Activated naive CD8-positive, alpha-beta T cell (primary cell): ENCODE data around the gene ATP10A.
"Not testable (repeated sequence)": the region's sequence is repeated elsewhere in the genome, so short reads cannot be mapped to it uniquely, and the experiment has no call there.

Experiments
- H3K27ac Mint-ChIP-seq: one replicate; pipeline ENCODE4 v1.8.0; 2021; ENCODE audit warnings: mixed read lengths
- H3K27me3 Mint-ChIP-seq: one replicate; pipeline ENCODE4 v1.8.0; 2021; ENCODE audit warnings: mixed read lengths
- H3K36me3 Mint-ChIP-seq: one replicate; pipeline ENCODE4 v1.8.0; 2021; ENCODE audit warnings: mixed read lengths
- H3K4me1 Mint-ChIP-seq: one replicate; pipeline ENCODE4 v1.8.0; 2021; ENCODE audit warnings: low read depth, mixed read lengths
- H3K4me3 Mint-ChIP-seq: one replicate; pipeline ENCODE4 v1.8.0; 2021; ENCODE audit warnings: mild to moderate bottlenecking, mixed read lengths
- H3K9me3 Mint-ChIP-seq: one replicate; pipeline ENCODE4 v1.8.0; 2021; ENCODE audit warnings: low read depth, mixed read lengths

Gene ATP10A

DNA sequence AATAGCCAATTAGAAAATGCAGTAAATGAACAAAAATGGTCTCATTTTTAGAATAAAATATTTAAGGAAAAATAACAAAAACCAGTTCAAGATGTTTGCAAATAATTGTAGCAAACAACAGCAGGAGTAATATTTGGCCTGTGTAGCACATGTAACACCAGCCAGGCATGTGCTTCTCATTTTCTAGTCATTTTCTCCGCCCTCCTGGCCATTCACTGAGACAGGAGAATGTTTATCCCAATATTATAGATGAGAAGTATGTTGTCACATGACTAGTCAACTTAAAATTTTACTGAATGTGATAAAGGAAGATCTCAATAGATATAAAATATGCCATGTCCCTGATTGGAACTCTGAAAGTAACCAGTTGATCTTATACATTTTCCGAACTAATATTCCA, 7.8 kb upstream of the ATP10A start:
- Mint-ChIP-seq H3K36me3 (no peaks in the 10 kb centered on the region), H3K9me3 (no peaks in the 10 kb centered on the region), H3K4me1 (peaks cover 8% of the 10 kb centered on the region), H3K27me3 (no peaks in the 10 kb centered on the region), H3K4me3 (no peak overlapping the region), H3K27ac (no peak overlapping the region)

DNA sequence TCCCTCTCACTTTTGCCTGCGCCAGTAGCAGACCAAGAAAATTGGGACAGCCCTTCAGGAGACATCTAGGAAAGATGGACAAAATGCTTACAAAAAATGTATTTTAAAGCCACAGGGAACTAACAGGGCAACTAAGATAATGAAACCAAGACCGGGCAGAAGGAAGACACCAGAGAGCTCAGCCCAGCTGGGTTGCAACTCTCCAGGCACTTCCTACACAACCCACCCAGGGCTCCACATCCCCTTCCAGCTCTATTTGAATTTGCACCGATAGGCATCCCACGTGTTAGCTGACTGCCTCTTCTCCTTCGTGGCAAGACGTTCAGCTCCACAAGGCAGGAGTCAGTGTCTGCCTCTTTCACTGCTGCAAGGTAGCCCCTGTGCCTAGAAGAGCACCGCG, 6.6 kb upstream of the ATP10A start:
- Mint-ChIP-seq H3K36me3 (no peaks in the 10 kb centered on the region), H3K9me3 (no peaks in the 10 kb centered on the region), H3K4me3 (no peak overlapping the region), H3K4me1 (peaks cover 8% of the 10 kb centered on the region), H3K27ac (no peak overlapping the region), H3K27me3 (no peaks in the 10 kb centered on the region)

DNA sequence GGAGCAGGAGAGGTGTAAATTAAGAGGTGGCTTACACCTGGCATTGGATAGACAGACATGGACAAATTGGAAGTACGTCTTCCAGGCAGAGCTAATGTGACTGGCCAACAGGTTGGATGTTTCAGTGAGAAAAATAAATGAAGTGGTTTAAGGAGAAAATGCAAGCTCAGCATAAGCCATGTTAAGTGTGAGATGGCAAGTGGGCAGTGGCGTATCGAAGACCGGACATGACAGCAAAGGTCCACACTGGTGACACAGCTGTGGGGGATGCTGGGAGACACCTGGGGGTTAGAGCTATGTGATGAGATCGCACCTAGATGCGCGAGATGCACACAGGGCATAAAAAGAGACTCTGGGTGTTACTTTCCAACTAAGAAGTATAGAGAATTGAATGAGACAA, 3.7 kb upstream of the ATP10A start:
- H3K9me3 Mint-ChIP-seq, result no peaks in the 10 kb centered on the region
- no peaks in the 10 kb centered on the region for H3K27me3 Mint-ChIP-seq
- peaks cover 11% of the 10 kb centered on the region for H3K4me1 Mint-ChIP-seq
- H3K27ac Mint-ChIP-seq, result no peak overlapping the region
- H3K36me3 Mint-ChIP-seq, result no peaks in the 10 kb centered on the region
- H3K4me3 Mint-ChIP-seq, result no peak overlapping the region

DNA sequence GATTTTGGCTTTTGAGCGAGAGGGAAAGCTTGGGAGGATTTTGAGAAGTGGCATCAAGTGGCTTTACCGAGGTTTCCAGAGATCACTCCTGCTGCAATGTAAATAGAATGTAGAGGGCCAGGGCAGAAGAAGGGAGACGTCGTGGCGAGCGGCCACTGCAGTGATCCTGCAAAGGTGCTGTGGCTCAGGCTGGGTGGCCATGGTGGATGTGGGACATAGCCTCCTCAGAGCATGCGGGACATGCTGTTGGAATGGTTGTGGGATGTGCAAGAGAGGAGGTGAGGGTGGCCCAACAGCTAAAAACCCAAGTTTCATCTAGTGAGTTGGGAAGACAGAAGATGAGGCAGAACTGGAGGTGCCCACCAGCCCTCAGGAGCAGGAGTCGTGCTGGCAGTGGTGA, 3.1 kb upstream of the ATP10A start:
- peaks cover 16% of the 10 kb centered on the region for H3K4me1 Mint-ChIP-seq
- no peaks in the 10 kb centered on the region for H3K27me3 Mint-ChIP-seq
- H3K27ac Mint-ChIP-seq, result no peak overlapping the region
- no peaks in the 10 kb centered on the region for H3K9me3 Mint-ChIP-seq
- H3K36me3 Mint-ChIP-seq, result no peaks in the 10 kb centered on the region
- no peak overlapping the region for H3K4me3 Mint-ChIP-seq

DNA sequence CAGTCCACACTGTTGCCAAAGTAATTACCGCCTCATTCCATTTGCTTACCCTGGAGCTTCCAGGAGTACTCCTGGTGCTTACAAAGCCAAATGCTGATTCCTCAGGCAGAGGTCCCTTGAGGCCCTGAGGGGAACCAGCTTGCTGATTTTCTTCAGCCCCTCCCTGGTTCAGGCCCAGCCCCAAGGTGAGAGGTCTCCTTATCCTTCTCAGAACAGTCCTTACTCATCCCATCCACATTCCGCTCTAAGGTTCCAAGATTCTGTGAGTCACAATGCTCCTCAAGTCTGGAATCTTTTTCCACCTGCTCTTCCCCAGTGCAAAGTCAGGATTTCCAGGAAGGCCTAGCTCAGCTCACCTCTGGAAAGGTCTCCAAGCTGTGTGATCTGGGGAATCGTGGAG, 1.8 kb upstream of the ATP10A start:
- Mint-ChIP-seq H3K27me3 (no peaks in the 10 kb centered on the region), H3K27ac (no peak overlapping the region), H3K4me3 (peak overlapping the region; percentile 58), H3K4me1 (peaks cover 29% of the 10 kb centered on the region), H3K9me3 (no peaks in the 10 kb centered on the region), H3K36me3 (no peaks in the 10 kb centered on the region)

DNA sequence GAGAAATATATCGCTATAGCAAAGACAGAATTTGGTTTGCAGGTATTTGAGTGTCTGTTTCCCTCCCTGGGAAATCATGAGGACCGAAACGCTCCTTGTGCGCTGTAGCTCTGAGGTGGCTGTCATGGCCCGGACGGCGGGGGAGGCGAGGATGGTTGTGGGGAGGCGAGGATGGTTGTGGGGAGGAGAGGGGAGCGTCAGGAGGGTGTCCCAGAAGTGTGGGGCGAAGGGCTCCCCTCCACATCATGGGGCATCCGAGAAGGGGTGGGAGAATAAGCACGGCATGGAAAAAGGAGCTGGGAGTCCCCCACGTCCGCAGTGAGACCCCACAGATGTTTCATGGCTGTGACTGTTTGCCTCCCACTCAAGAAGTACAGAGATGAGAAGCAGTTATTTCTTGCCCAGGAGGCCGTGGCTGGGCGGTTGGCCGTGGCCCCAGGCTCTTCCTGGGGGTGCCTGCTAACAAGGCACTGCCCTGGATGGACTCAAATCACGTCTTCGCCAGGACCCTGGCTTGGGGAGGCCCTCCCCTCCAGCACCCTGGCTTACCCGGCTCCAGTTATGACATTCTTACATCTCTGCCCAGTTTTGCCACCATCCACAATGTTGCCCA, 947 bp upstream of the ATP10A start:
- Mint-ChIP-seq H3K4me1 (peaks cover 30% of the 10 kb centered on the region), H3K9me3 (no peaks in the 10 kb centered on the region), H3K27me3 (no peaks in the 10 kb centered on the region)

DNA sequence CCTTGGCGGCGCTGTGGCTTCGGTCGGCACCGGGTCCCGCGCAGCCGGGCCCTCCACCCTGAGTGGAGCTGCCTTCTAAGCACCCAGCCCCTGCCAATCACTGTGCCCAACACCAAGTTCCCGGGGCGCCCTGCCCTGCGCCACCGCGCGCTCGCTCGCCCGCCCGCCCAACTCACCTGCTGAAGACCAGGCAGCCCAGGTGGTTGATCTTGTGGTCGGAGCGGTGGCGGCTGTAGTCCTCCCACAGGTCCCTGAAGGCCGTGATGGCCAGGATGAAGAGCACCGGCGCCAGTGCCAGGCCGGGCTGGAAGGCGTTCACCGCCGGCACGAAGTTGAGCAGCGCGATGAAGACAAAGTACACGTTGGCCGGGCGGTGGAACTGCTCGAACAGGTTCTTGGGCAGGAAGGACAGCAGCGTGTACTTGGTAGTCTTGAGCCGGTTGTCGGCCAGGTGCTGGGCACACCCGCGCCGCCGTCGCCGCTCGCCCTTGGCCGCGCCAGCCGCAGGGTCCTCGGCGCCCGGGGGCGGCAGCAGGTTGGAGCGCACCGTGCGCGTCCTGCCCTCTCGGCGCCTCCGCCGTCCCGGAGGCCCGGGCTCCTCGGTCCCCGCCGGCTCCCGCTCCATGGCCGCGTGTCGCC, 536 bp downstream of the ATP10A start:
- H3K4me1 Mint-ChIP-seq, result peaks cover 44% of the 10 kb centered on the region
- no peaks in the 10 kb centered on the region for H3K36me3 Mint-ChIP-seq
- H3K9me3 Mint-ChIP-seq, result no peaks in the 10 kb centered on the region
- H3K27me3 Mint-ChIP-seq, result no peaks in the 10 kb centered on the region
- H3K4me3 Mint-ChIP-seq, result peak overlapping the region; percentile 93
- H3K27ac Mint-ChIP-seq, result peak overlapping the region; percentile 95

More for the DNA sequence above, 947 bp upstream of the ATP10A start:
- Mint-ChIP-seq H3K27ac (peak overlapping the region; percentile 81), H3K4me3 (peak overlapping the region; percentile 84), H3K36me3 (no peaks in the 10 kb centered on the region)

DNA sequence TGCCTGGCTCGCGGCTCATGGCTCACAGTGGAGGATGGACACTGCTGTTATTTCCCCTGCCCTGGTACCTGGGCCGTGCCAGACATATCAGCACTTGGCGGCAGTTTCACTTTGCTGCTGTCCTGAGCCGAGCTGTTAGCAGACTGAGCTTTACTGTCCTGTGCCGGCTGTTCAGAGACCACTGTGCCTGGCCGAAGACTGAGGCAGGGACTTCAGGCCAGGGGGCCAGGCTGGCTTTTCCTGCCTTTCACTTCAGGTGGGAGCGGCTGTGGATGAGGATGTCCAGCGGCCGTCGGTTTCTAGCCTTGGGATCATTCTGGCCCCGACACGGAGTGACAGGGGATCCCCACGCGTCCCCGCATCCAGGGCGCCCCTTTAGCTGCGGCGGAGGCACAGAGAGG, 1.1 kb downstream of the ATP10A start:
- Mint-ChIP-seq H3K9me3 (no peaks in the 10 kb centered on the region), H3K27ac (peak overlapping the region; percentile 95), H3K36me3 (no peaks in the 10 kb centered on the region), H3K4me1 (peaks cover 47% of the 10 kb centered on the region), H3K27me3 (no peaks in the 10 kb centered on the region), H3K4me3 (peak overlapping the region; percentile 93)

DNA sequence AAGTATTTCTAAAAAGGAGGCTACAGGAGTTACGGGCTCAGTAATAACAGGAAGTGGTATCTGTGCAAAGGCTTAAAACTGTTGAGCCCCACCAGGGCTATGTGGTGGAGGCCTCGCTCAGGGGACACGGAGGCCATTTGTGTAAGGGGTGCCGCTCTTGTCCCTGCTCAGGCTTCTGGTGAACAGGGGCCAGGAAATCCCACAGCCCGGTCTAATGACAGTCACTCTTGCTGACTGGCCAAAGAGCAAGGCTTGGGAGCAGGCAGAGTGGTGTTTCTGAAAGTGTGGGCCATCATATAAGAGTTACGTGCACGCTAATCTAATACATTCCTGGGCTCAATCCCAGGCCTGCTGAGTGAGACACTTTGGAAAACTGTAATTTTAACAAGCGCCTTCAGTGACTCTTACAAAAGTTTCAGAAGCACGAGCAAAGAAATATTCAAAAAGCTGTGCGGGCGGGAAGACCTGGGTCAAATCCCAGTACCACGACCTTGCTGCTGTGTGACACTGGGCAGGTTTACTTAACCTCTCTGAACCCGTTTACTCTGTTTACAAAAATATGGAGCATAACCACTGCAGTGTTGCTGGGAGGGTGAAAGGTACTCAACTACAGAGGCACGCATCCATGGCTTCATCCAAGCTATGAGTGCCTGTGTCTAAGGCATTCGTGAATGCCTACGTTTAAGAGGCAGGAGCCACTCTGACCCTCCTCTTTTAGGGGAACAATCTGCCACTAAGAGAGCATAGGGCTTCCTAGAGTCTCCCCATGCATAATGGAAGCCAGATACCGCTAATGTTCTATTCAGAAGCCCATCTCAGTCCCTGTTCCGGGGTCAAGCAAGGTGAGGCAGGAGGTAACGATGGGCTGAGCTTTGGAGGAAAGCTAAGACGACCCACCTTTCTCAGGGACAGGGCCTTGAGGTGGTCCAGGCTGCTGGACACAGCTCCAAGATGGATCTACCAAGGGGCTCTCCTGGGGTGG, 2.0 kb downstream of the ATP10A start:
- Mint-ChIP-seq H3K4me3 (peak overlapping the region; percentile 93), H3K36me3 (peaks cover 3% of the 10 kb centered on the region), H3K4me1 (peaks cover 55% of the 10 kb centered on the region), H3K27me3 (no peaks in the 10 kb centered on the region), H3K27ac (peak overlapping the region; percentile 95), H3K9me3 (no peaks in the 10 kb centered on the region)

DNA sequence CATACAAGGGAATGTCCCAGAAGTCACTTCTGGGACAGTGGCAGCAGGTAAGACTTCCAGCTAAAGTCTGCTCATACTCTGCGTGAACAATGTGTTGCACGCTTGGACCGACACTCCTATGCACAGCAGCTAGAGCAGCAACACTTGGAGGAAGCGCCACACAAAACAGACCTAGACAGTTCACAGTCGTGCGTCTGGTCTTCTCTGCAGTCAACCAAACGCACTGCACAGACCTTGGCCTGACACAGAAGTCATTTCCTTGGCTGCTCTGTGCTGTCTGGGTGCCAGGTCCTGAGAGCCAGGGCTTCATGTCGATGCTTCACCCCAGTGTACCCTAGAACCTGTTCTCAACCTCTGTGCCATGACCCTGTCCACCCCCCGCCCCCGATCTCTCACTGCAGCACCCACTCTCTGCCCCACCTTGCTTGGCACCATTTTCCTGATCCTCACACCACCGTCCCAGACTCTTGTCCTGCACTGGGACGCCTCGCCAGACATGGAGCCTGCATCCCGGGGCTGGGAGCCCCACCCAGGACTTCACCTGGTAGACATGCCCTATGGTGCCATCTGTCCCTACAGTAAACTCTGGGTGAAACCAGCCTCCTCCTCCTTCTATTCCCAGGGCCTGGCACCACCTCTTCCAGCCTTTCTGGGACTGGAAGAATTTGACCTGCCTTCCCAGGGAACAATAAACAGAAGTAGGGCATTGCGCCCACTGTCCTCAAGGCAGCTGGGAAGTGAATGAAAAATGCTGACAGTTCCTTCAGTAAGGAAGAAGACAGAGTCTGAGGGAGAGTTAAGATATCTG, 3.1 kb downstream of the ATP10A start:
- Mint-ChIP-seq H3K4me1 (peaks cover 66% of the 10 kb centered on the region), H3K9me3 (no peaks in the 10 kb centered on the region), H3K4me3 (peak overlapping the region; percentile 93), H3K27ac (peak overlapping the region; percentile 95), H3K27me3 (no peaks in the 10 kb centered on the region), H3K36me3 (peaks cover 9% of the 10 kb centered on the region)

DNA sequence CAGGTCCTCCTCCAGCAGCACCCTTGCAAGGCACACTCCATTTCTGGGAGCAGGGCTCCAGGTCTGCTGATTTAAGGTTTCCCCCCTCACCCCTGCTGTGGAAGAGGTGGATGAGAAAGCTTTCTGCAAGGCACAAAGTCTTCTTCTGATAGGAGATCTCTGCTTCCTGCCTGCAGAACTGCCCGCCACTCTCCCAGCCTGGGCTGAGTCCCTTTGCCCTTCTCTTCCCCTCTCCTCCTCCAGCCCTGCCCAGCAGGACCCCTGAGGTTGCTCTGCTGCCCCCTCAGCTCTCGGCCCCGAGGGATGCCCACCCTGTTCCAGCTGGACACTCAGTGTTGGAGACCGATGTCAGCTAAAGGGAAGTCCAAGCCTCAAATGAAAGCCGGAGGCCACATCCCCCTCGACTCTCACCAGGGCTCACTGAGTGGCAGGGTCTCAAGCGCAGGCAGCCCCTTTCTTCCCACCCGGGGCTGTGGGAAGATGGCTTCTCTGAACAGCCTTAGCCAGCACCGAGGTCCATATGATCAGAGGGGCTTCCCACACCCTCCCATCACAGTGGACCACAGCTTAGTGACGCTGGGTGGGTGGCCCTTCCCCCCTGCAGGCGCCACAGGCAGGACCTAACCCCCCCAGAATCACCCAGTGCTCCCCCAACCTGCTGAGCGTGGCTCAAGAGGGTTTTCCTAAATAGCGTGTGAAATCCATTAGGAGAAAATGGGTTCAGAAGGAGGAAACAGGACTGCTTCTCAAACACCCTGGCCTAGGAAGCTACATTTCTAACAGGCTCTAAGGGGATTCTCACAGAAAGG, 4.0 kb downstream of the ATP10A start:
- Mint-ChIP-seq H3K27ac (peak overlapping the region; percentile 95), H3K4me1 (peaks cover 71% of the 10 kb centered on the region), H3K36me3 (peaks cover 12% of the 10 kb centered on the region), H3K27me3 (no peaks in the 10 kb centered on the region), H3K9me3 (no peaks in the 10 kb centered on the region), H3K4me3 (peak overlapping the region; percentile 93)

DNA sequence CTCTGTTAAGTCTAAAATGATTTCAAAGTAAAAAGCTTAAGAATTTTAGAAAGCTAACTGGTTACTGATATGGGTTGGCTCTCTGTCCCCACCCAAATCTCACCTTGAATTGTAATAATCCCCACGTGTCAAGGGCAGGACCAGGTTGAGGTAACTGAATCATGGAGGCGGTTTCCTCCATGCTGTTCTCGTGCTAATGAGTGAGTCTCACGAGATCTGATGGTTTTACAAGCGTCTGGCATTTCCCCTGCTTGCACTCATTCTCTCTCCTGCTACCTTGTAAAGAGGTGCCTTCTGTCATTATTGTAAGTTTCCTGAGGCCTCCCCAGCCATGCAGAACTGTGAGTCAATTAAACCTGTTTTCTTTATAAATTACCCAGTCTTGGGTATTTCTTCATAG, 7.1 kb downstream of the ATP10A start:
- not testable (repeated sequence) for H3K27me3 Mint-ChIP-seq, H3K9me3 Mint-ChIP-seq
- Mint-ChIP-seq H3K36me3 (peaks cover 17% of the 10 kb centered on the region), H3K4me3 (peak overlapping the region; percentile 44), H3K27ac (peak overlapping the region; percentile 95), H3K4me1 (peaks cover 90% of the 10 kb centered on the region)

DNA sequence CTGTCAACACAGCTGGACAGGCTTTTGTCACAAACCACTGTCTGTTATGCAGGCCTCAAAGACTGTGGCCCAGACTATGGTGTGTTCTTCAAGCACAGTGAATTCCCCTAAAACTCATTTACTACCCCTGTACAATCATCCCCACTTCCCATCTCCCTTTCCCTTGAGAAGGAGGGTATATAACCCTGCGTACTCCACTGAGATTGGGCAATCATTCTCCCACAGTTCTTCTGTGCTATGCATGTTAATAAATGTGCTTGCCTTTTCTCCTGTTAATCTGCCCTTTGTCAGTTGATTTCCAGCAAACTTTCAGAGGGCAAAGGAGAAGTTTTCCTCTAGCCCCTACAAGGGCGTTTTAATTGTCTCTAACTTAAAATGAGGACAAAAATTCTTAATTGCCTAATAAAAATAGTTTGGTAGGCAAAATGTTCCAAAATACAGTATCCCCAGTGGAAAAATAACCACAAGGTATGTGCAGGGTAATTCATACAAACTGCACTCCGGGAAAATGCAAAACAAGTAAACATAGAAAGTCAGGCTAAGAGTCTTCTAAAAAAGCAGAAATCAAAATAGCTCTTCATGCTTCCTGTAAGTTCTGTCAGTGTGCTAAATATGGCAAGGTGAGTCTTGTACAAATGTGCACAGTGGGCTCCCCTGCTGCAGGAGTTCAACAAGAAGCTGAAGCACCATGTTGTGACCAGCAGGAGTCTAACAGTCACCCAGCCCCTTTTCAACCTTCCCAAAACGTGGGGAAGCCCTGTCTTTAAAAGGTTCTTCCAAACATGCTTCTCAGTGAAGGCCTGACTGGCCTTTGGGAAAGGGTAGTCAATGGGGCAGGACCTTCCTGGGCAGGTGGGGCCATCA, 10.2 kb downstream of the ATP10A start:
- Mint-ChIP-seq H3K27me3 (no peaks in the 10 kb centered on the region), H3K27ac (peak overlapping the region; percentile 100), H3K4me3 (peak overlapping the region; percentile 62), H3K4me1 (peaks cover 88% of the 10 kb centered on the region), H3K36me3 (peaks cover 17% of the 10 kb centered on the region), H3K9me3 (no peaks in the 10 kb centered on the region)
